NCI-H345 (cell line): ENCODE data around the gene MYDGF.
A peak's percentile ranks its signal among the peaks of the same experiment; 100 is the strongest.

Experiments
- DNase-seq: peaks from one replicate; lab custom pipeline; 2025; lab: John Stamatoyannopoulos, UW

Gene MYDGF

DNA sequence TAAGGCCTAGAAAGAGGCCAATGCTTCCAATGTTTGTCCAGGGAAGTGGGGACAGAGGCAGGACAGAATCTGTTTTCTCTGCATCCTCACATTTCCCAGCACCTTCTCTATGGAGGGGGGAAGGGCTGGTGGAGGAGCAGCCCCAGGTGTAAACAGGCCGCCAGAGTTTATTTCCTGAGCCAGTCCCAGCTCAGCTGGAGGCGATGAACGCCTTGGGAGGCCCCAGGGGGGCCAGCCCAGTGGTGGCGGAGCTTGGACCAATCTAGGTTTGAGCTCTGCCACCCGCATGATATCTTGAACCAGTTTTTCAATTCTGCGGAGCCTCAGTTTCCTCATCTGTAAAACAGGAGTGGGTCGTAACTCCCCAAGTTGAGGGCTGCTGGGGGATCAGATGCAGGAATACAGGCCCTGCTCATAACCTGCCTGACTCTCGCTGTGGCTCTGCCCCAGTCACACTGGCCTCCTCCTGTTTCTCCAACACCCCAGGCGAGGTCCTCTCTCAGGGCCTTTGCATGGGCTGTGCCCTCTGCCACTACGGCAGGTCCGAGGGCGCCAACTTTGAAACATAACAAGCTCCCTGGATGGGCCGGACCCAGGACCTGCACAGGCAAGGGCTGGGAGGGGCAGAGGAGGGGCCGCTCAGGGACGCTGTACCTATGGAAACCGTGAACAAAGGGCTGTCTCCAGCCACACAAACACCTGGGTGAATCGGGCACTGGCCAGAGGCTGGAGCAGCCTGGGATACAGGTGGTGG is 29.7 kb downstream of the MYDGF start:
- no peak for DNase-seq

DNA sequence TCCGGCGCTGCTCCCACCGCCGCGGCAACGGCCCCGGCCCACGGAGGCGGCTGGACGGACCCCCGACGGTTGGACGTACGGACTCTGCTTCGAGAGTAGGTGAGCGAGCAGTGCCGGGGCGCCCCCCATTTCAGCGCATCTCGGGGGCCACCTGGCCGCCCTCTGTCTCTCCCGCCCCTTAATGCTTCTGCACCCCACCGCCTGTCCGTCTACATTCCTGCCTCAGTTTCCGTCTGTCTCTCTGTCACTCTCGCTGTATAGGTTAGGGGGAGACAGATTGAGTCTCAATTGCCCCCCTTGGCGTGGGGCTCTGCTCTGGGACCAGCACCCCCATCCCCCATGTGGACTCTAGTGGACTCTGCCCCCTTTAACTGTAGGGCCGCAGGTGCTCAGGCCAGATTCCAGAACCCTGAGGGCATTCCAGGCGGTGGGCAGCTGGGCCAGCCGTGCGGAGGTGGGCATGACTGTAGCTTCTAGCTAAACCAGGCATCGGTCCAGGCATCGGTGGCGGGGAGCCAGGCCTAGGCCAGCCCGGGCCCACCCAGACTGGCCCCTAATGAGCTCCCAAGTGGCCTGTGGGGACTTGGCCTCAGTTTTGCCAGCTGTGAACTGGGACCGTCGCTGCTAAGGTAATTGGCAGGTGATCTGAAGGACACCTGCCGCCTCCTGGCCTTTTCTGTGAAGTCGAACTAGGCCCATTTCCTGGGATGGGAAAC is 30.5 kb downstream of the MYDGF start:
- DNase-seq, result no peak

DNA sequence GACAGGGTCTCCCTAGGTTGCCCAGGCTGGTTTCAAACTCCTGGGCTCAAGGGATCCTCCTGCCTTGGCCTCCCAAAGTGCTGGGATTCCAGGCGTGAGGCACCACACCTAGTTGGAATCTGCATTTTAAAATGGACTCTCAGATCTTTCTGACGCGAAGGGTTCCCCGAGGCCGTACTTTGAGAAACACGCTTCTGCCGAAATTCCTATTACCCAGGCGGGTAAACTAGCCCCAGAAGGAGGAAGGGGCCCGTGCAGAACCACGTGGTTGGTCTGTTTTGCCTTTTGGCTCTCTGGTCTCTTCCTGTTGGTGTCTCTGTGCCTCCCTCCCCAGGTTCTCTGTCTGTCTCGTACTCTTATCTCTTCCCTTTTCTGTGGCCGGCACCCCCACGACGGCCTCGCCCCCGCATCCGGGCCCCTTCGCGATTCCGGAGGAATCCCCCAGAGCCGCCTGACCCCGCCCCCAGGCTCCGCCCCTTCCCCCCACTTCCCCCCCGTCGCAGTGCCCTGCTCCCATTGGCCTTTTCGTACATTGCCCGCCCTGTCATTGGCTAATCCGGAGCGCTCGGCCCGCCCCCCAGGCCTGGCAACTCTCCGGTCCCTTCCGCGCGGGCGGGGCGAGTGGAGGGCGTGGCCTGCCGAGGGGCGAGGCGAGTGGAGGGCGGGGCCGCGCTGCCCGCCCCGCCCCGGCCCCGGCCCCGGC is 31.2 kb downstream of the MYDGF start, which contains the start of gene TNFAIP8L1:
Gene TNFAIP8L1 (plus strand): TSS at position 689 of the 703 bp plus-strand sequence. CDS start 12,354 bp downstream, outside the sequence.
- DNase-seq, result peak; percentile 97

DNA sequence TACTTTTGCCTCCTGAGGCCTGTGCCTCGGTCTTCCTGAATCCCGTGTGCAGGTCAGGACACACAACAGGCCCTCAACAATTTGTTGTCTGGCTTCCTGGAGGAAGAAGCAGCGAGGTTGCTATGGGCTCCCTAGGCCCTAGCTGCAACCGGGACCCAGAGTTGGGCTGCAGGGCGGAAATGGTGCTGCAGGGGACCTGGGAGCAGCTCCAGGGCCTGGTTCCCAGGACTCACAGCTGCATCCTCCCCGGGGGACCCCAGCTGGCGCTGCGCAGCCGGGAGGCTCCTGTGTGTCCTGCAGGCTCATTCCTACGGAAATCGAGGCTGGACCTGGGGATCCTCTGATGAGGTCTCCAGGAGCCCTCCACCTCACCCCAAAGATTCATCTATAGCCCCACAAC is 31.8 kb downstream of the MYDGF start:
- DNase-seq, result no peak

DNA sequence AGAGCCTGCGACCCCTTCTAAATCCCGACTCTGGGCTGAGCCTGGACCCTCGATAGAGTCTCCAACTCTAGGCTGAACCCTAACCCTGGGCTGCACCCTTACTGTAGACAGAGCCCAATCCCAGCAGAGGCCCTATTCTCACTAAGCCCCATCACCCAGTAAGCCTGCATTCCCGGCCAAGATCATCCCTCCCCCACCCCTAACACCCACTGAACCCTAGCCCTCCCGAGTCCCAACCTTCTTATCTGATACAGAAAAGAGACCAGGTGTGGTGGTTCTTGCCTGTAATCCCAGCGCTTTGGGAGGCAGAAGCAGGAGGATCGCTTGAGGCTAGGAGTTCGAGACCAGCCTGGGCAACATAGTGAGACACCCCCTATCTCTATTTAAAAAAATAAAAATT is 33.4 kb downstream of the MYDGF start:
- no peak for DNase-seq

DNA sequence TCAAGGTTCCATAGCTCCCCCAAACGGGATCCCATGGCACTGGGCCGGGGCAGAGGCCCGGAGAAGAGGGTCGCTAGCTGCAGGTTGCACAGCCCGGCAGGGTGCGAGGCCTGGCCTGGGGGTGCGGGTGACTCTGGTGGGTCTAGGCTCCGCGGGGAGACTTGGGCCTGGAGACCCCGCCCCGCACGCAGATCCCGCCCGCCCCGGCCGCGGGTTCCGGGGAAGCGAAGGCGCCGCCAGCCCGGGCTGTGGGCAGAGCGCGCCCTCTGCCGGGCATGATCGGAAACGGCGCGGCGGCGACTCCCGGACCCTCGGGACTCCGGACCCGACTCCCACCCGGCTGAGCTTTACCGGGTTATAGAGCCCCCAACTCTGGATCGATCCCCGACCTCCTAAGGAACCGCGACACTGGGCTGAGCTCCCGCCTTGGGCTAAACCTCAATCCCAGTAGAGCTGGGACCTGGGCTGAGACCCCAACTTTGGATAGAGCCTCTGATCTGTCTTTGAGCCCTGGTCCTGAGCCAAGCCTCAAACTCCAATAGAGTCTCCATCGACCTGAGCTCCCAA is 33.9 kb downstream of the MYDGF start:
- peak; percentile 59 for DNase-seq

DNA sequence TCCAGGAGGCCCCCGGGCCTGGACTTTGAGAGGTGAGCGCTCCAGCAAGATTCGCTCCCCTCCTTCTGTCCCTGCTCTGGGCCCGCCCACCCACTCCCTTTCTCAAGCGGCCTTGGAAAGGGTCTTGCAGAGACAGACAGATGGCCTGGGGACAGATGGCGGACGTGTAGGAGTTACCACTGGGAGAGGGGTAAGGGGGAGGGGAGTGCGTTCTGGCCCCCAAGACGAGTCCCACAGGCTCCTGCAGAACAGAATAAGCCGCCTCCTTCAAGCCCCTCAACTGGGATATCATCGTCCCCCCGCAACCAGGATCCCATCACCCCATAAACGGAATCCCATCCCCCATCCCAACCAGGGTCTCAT is 34.4 kb downstream of the MYDGF start:
- no peak for DNase-seq

DNA sequence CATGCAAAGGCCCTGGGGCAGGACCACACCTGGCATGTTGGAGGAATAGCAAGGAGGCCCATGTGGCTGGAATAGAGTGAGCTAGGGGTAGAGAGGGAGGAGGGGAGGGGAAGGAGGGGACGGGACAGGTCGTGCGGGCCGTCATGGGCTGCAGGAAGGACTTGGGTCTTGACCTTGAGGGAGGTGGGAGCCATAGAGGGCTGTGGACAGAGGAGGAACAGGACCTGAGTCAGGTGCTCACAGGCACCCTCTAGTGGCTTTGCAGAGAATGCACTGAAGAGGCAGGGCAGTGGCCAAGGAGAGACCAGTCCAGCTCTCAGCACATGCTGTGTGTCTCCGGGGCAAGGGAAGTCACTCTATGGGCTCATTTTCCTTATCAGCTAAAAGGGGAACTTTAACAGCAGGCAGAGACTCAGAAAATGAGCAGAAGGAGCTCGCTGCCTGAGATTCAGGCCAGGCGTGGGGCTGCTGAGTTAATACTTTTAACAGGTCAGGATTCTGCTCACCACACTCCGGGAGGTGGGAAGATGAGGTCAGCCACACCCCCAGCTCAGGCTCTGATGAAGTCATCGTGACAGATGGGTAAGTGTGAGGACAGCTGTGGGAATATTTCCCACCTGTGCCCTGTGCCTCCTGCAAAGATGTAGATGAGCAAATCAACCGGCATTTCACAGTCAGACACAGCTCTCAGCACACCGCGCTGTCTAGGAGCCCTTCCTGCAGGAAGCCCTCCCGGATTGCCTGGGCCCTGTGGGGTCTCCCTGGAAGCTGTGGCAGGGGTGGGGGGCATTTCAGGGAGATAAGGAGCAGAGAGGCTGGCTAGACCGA is 36.8 kb downstream of the MYDGF start:
- peak; percentile 18 for DNase-seq

DNA sequence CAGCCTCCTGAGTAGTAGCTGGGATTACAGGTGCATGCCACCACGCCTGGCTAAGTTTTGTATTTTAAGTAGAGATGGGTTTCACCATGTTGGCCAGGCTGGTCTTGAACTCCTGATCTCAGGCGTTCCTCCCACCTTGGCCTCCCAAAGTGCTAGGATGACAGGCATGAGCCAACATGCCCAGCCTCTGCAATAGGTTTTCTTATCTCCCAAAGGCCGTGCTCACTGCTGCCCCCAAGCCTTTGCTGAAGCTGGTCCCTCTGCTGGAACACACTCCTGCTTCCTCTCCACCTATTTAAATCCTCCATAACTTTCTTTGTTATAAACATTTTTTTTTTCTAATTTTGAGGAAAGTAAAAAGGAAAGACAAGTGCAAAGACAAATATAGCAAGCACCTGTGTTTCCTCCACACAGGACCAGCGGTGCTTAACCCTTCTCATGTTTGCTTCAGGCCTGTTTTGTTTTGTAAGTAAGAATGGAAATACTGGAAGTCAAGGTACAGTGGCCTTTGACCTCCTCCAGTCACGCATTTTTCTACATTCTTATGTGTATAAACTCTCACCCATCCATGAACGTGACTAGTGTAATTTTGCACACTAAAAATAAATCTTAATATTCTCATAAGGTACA is 45.3 kb downstream of the MYDGF start:
- DNase-seq, result peak; percentile 44

DNA sequence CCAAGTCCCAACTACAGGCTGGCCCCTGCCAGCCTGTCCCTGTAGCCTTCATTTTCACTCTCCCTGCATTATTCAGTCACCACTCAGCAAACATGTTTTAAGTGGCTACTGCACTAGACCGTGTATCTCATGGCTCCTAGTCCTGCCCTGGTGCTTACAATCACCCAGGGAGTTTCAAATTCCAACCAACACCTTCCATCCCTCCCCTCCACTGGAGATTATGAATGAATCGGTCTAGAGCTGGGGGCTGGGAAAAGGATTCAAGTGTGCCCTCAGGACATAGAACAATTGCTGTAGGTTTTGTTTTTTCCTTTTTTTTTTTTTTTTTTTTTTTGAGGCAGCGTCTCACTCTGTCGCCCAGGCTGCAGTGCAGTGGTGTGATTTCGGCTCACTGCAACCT is 45.8 kb downstream of the MYDGF start:
- peak; percentile 70 for DNase-seq

DNA sequence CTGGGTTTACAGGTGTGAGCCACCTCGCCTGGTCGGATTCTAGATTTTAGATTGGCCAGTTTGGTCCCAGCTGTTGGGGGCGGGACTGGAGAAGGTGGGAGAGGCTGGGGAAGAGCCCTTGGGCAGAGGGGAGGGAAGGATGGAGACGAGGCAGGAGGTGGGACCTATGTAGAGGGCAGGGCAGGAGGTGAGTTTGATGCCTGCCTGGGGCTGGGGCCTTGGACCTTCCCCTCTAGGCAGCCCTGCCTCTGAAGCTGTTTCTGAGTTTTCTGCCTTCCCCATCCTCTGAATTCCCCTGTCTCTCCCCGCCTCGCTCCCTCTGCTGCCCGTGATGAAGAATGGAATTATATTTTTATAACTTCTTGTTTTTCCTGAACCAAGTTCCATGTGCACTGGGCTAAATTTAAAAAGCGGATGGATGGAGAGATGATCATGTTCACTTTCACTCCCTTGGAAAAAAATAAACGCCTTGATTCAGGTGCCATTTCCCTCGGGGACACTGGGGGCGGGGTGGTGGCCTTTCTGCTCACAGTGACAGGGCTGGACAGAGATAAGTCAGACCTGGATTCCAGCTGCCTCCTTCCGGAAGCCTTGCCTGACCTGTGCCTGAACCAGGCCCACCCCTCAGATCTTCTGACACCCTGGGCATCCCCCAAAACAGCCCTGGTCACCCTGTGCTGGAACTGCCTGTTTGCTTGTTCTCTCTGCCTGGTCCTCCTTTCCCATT is 47.3 kb downstream of the MYDGF start:
- no peak for DNase-seq

DNA sequence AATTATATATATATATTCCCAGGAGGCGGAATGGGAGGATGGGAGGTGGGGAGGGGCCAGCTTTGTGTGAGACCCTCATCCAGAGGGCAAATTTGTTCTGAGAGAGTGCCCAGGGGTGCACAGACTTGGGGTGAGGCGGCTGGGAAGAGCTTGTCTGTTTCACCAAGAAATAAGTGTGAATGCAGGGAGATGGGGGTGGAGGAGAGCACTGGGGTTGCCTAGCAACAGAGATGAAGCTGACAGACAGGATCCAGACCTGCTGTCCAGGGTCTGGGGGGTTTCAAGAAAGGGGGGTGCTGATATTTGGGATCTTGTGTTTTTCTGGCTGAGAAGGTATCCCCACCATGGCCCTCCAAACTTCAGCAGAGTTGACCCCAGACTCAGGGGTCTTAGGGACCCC is 49.5 kb downstream of the MYDGF start:
- DNase-seq, result no peak

DNA sequence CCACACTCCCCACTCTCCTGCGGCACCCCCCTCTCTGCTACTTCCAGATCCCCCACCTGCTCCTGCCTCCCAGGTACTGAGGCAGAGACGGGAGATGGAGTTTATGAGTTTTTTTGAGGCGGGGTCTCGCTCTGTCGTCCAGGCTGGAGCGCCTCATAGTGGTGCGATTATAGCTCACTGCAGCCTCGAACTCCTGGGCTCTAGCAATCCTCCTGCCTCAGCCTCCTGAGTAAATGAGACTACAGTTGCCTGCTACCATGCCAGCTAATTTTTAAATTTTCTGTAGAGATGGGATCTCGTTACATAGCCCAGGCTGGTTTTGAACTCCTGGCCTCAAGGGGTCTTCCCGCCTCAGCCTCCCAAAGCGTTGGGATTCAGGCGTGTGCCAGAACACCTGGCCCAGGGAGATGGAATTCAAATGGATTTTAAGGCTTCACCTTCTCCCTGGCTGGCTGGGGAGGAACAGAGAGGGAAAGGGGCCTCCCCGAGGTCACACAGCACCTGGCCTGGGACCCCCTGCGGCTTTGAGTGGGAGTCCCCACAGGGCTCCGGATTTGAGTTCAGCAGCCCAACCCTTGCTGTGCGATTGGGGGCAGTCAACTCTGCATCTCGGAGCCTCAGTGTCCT is 50.4 kb downstream of the MYDGF start:
- DNase-seq, result no peak

DNA sequence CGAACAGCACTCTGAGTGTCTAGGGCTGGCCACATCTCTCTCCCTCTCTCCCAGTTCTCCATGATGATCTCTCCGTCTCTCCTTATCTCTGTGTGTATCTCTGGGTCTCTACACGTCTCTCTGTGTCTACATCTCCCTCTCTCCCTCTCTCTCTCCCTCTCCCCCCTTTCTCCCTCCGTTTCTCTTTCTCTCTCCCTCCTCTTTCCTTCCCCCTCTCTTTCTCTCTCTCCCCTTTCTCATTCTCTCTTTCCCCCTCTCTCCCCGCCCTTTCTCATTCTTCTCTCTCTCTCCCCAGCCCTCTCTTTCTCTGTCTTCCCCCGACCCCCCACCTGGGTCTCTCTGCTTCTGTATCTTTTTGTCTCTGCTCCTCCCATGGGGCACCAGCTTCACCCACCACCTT is 52.1 kb downstream of the MYDGF start:
- DNase-seq, result no peak

DNA sequence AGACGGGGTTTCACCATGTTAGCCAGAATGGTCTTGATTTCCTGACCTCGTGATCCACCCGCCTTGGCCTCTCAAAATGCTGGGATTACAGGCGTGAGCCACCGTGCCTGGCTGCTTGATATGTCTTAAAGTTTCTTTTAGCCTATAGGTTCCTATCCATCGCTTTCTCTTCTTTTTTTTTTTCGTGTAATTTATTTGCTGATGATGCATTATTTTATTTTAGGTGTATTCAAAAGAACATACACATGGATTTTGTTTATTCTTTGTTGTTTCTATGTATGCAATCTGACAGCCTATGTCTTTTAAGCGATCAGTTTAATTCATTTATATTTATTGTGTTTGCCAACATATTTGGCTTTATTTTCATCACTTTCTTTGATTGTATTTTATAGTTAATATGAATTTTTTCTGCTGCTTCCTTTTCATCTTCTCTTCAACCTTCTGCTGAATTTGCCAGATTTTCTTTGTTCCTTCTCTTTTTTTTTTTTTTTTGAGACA is 56.8 kb downstream of the MYDGF start:
- DNase-seq, result no peak

DNA sequence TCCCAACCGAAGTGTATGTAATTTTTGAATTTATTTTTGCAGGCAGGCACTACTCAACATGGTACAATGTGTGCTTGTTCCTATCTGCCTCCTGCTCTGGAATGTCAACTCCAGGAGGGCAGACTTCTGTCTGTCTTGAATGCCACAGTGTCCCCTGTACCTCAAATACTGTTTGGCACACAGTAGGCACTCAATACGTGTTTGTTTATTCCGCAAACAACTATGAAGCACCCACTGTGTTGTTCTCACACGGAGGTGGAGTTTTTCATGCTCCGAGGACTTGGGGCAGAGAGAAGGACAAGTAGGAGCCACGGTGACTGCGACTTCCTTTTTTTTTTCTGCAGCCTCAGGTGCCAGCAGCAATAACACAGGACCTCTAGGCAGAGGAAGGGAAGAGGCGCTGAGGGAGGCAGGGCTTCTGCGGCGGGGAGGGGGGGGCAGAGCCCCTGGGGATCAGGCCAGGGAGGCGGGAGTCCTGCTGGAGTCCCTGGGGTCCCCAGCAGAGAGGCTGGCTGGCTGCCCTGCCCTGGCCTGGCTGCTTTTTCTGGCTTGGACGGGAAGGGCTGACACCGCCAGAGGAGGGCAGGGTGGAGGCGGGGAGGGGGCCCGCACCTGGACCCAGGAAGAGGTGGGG is 60.1 kb downstream of the MYDGF start:
- peak; percentile 37 for DNase-seq
